CD14-positive monocyte (primary cell): Measurements from ENCODE around the gene RBM17. TPM values are rescaled to one million over a fixed set of nuclear protein-coding genes. Genes with fewer than 3 reads are reported as not detected.

Experiments used
- DNase-seq, 3 donors: peaks; one replicate each; pipeline ENCODE4 v3.0.0-alpha.2; 2011 to 2022
- H2AFZ ChIP-seq: 2 replicates; pipeline ENCODE4 v1.6.0; 2012; ENCODE audit warnings: mild to moderate bottlenecking, low read depth, low read length, inconsistent platforms; ENCODE audit not compliant: insufficient read depth, poor library complexity, severe bottlenecking
- H3K27ac ChIP-seq, 2 donors: 1 replicate in 1 of 2; 2 replicates in 1 of 2; pipeline ENCODE4 v1.5.1; 2012 to 2013; ENCODE audit warnings: low read length in 2 of 2, control low read depth in 1 of 2, inconsistent platforms in 1 of 2, low read depth in 1 of 2, mild to moderate bottlenecking in 1 of 2
- H3K27me3 ChIP-seq, 2 donors: one replicate each; pipeline versions ENCODE4 v1.6.0 to v1.6.1; 2011 to 2013; ENCODE audit warnings: low read length in 2 of 2; ENCODE audit not compliant: control insufficient read depth in 2 of 2, insufficient read depth in 2 of 2
- H3K36me3 ChIP-seq, 2 donors: replicated peaks in 1 of 2; 1 replicate in 1 of 2; 2 replicates in 1 of 2; pipeline versions ENCODE4 v1.5.1 to v1.6.1; 2012 to 2013; ENCODE audit warnings: low read length in 2 of 2, control low read depth in 1 of 2, inconsistent platforms in 1 of 2, mild to moderate bottlenecking in 1 of 2; ENCODE audit not compliant: insufficient read depth in 2 of 2, control insufficient read depth in 1 of 2
- H3K4me1 ChIP-seq, 2 donors: 1 replicate in 1 of 2; 2 replicates in 1 of 2; pipeline versions ENCODE4 v1.5.1 to v1.6.1; 2012 to 2013; ENCODE audit warnings: low read length in 2 of 2, control low read depth in 1 of 2, inconsistent platforms in 1 of 2, mild to moderate bottlenecking in 1 of 2, moderate library complexity in 1 of 2; ENCODE audit not compliant: insufficient read depth in 2 of 2, control insufficient read depth in 1 of 2
- H3K4me2 ChIP-seq: replicated peaks from 2 replicates; pipeline ENCODE3; 2012; ENCODE audit warnings: low read length, moderate library complexity, mild to moderate bottlenecking; ENCODE audit not compliant: poor library complexity, severe bottlenecking; ENCODE audit errors: extremely low read depth
- H3K4me3 ChIP-seq, 3 experiments: fragments of 200-600 bp in 1 of 3; sonication (generic) in 1 of 3; replicated peaks in 1 of 3; 1 replicate in 2 of 3; 2 replicates in 1 of 3; pipeline ENCODE4 v1.5.1; 2011 to 2013; ENCODE audit warnings: low read length in 3 of 3, mild to moderate bottlenecking in 3 of 3, control low read depth in 2 of 3, low read depth in 2 of 3, inconsistent platforms in 1 of 3, moderate library complexity in 1 of 3
- H3K79me2 ChIP-seq: 2 replicates; pipeline ENCODE4 v1.6.0; 2012; ENCODE audit warnings: mild to moderate bottlenecking, control low read depth, inconsistent platforms, low read length, moderate library complexity; ENCODE audit not compliant: insufficient read depth
- H3K9ac ChIP-seq: 2 replicates; pipeline ENCODE4 v1.6.0; 2017; ENCODE audit warnings: low read length, mild to moderate bottlenecking; ENCODE audit not compliant: insufficient read depth, poor library complexity, severe bottlenecking
- H3K9me3 ChIP-seq, 2 donors: replicated peaks in 1 of 2; 1 replicate in 1 of 2; 2 replicates in 1 of 2; pipeline versions ENCODE4 v1.5.1 to v1.6.1; 2012 to 2013; ENCODE audit warnings: low read length in 2 of 2, control low read depth in 1 of 2; ENCODE audit not compliant: control insufficient read depth in 1 of 2, insufficient read depth in 1 of 2
- H4K20me1 ChIP-seq: 2 replicates; pipeline ENCODE4 v1.6.0; 2012; ENCODE audit warnings: mild to moderate bottlenecking, low read length, control low read depth, moderate library complexity; ENCODE audit not compliant: insufficient read depth
- H3K27ac Mint-ChIP-seq, 7 donors: one replicate each; pipeline ENCODE4 v1.8.0; 2020; ENCODE audit warnings: mild to moderate bottlenecking in 7 of 7, mixed read lengths in 7 of 7, moderate library complexity in 6 of 7, inconsistent platforms in 2 of 7
- H3K27me3 Mint-ChIP-seq, 3 donors: one replicate each; pipeline ENCODE4 v1.8.0; 2021 to 2022; ENCODE audit warnings: low read depth in 3 of 3, mild to moderate bottlenecking in 3 of 3, mixed read lengths in 3 of 3, moderate library complexity in 3 of 3, inconsistent platforms in 1 of 3
- H3K36me3 Mint-ChIP-seq, 2 donors: one replicate each; pipeline ENCODE4 v1.8.0; 2020; ENCODE audit warnings: mixed read lengths in 2 of 2, inconsistent platforms in 1 of 2, mild to moderate bottlenecking in 1 of 2
- H3K4me1 Mint-ChIP-seq: one replicate; pipeline ENCODE4 v1.8.0; 2020; ENCODE audit warnings: mild to moderate bottlenecking, mixed read lengths
- H3K4me3 Mint-ChIP-seq, 2 donors: one replicate each; pipeline ENCODE4 v1.8.0; 2020; ENCODE audit warnings: mild to moderate bottlenecking in 2 of 2, mixed read lengths in 2 of 2, moderate library complexity in 1 of 2
- H3K9me3 Mint-ChIP-seq, 7 donors: one replicate each; pipeline ENCODE4 v1.8.0; 2020 to 2022; ENCODE audit warnings: mixed read lengths in 7 of 7, mild to moderate bottlenecking in 6 of 7, moderate library complexity in 6 of 7, inconsistent platforms in 2 of 7
- CTCF ChIP-seq: fragments of 200-600 bp; IDR thresholded peaks from one replicate; pipeline ENCODE4 v1.8.0; 2022; ENCODE audit warnings: antibody characterized with exemption, mild to moderate bottlenecking
- WGBS: methylation state at CpG from one replicate; pipeline ENCODE4 v1.1.5; 2013; ENCODE audit warnings: missing lambda C conversion rate; ENCODE audit not compliant: insufficient coverage; 5-methylcytosine and 5-hydroxymethylcytosine counted together
- intact Hi-C, 2 donors: fragments of 100-400 bp; cut with micrococcal nuclease; formaldehyde crosslinking; loops; one replicate each; pipeline versions ENCODE4 v1.15.0 to v1.15.1; 2023
- polyA minus RNA-seq: library from RNA; depleted of rRNA, polyadenylated mRNA; stranded (reverse); fragments of >200 nt; gene quantifications from 2 replicates; pipeline ENCODE4 v1.2.3, GENCODE V29; 2012
- polyA plus RNA-seq, 3 donors: library from polyadenylated mRNA; depleted of rRNA in 1 of 3; unstranded in 2 of 3; stranded (reverse) in 1 of 3; fragments of 300-500 nt in 2 of 3; fragments of >200 nt in 1 of 3; fragmentation: Illumina TruSeq in 2 of 3; gene quantifications; 1 replicate in 2 of 3; 2 replicates in 1 of 3; pipeline ENCODE4 v1.2.3, GENCODE V29; 2012 to 2021
- total RNA-seq, 12 experiments: library from RNA in 1 of 12; stranded (reverse) in 1 of 12; fragments of 120-200 nt in 1 of 12; gene quantifications; one replicate each; pipeline ENCODE4 v1.2.4 and lab custom pipeline; 2013 to 2026; ENCODE audit warnings: mixed read lengths in 6 of 12, inconsistent platforms in 1 of 12

RBM17 gene
- total RNA-seq (2013), result 51.9 TPM
- polyA plus RNA-seq (10 to 100 TPM; 37.2 to 51.4 (median 44.5) TPM), polyA minus RNA-seq (13.2 and 29.1 TPM in 2 replicates), total RNA-seq (lab: John Stamatoyannopoulos, UW) (25.9 to 105 (median 50.6) reads per million in 11 experiments)

- peak within 1 kb of the TSS; percentile 94 for H3K9ac ChIP-seq
- peak; percentile 100 for TF ChIP-seq CTCF
- Mint-ChIP-seq H3K4me3 (peak within 1 kb of the TSS; percentile 96 to 98), H3K9me3 (peaks cover 0 to 4% (median 0%) of the 10 kb centered on the region in 7 donors), H3K36me3 (peaks cover 0 to 2% of the 10 kb centered on the region in 2 donors), H3K4me1 (peaks cover 51% of the 10 kb centered on the region), H3K27ac (peak within 1 kb of the TSS; percentile 81 to 96 (median 89)), H3K27me3 (peaks cover 0 to 6% (median 3%) of the 10 kb centered on the region in 3 donors)
- intact Hi-C loops, result no loop called here
- peak within 1 kb of the TSS; percentile 98 for H3K4me2 ChIP-seq
- H3K27me3 ChIP-seq, result no peaks in the 10 kb centered on the region
- H3K36me3 ChIP-seq, result no peaks in the 10 kb centered on the region
- H3K27ac ChIP-seq, result peak within 1 kb of the TSS; percentile 27 to 80
- WGBS, result under 1% methylated on average over 76 of the region's 77 CpGs
- H3K4me1 ChIP-seq, result peaks cover 54 to 58% of the 10 kb centered on the region in 2 donors
- no peaks in the 10 kb centered on the region for H3K9me3 ChIP-seq
- peaks cover 50% of the 10 kb centered on the region for H3K79me2 ChIP-seq
- DNase-seq, result peak; percentile 95 to 97 (median 96)
- H4K20me1 ChIP-seq, result peaks cover 45% of the 10 kb centered on the region
- peak within 1 kb of the TSS; percentile 58 to 97 (median 69) for H3K4me3 ChIP-seq
- H2AFZ ChIP-seq, result peak within 1 kb of the TSS; percentile 65
These were observed at the start of gene RBM17 for GRCh38 chr10:6088721-6089333. TSS of gene RBM17 (plus strand) at chr10:6089034. CDS start at chr10:6097066, 8,032 bp downstream.

GRCh38 chr10:6039711-6040110 lies 49.1 kb upstream of the RBM17 start:
- no peak for TF ChIP-seq CTCF
- H3K9me3 ChIP-seq, result no peaks in the 10 kb centered on the region
- no peak overlapping the region for H3K4me2 ChIP-seq
- DNase-seq, result no peak
- Mint-ChIP-seq H3K27ac (no peak overlapping the region), H3K4me3 (no peak overlapping the region), H3K4me1 (peaks cover 4% of the 10 kb centered on the region), H3K27me3 (peaks cover 0 to 4% (median 0%) of the 10 kb centered on the region in 3 donors), H3K9me3 (peaks cover 0 to 6% (median 0%) of the 10 kb centered on the region in 7 donors), H3K36me3 (no peaks in the 10 kb centered on the region)
- H3K4me3 ChIP-seq, result no peak overlapping the region
- peaks cover 1 to 2% of the 10 kb centered on the region in 2 donors for H3K4me1 ChIP-seq
- H2AFZ ChIP-seq, result no peak overlapping the region
- no peak overlapping the region for H3K9ac ChIP-seq
- H3K27me3 ChIP-seq, result no peaks in the 10 kb centered on the region
- H4K20me1 ChIP-seq, result no peaks in the 10 kb centered on the region
- no peaks in the 10 kb centered on the region for H3K79me2 ChIP-seq
- H3K27ac ChIP-seq, result no peak overlapping the region
- intact Hi-C loops, result no loop called here
- no peaks in the 10 kb centered on the region for H3K36me3 ChIP-seq
- WGBS, result 100% methylated on average over 2 of the region's 4 CpGs
